ENCODE measurements around the gene LBX1.

- TF ChIP-seq CTCF (IDR thresholded peaks at IDR 0.05) (no peak), POLR2A (IDR thresholded peaks at IDR 0.05) (no peak)
Observed at GRCh38 chr10:101228966-101229265, 347 bp downstream of the LBX1 start.

Measured in vagina (tissue), 2 donors.